Stimulated activated CD4-positive, alpha-beta T cell treated with anti-CD3 and anti-CD28 coated beads, Interleukin-4, amount 100 ng/mL, for 24 hours (primary cell): ENCODE results near the gene SNX25.
"Not testable (repeated sequence)": the region's sequence is repeated elsewhere in the genome, so short reads cannot be mapped to it uniquely, and the experiment has no call there.

Source experiments
- DNase-seq: peaks from one replicate; pipeline ENCODE4 v3.0.0-alpha.2; 2020

Gene SNX25

GRCh38 chr4:185209031-185209851, at the start of gene SNX25:
Gene SNX25 (plus strand): TSS chr4:185209598. CDS start chr4:185209827, 229 bp downstream.
- peak; percentile 84 for DNase-seq

DNA sequence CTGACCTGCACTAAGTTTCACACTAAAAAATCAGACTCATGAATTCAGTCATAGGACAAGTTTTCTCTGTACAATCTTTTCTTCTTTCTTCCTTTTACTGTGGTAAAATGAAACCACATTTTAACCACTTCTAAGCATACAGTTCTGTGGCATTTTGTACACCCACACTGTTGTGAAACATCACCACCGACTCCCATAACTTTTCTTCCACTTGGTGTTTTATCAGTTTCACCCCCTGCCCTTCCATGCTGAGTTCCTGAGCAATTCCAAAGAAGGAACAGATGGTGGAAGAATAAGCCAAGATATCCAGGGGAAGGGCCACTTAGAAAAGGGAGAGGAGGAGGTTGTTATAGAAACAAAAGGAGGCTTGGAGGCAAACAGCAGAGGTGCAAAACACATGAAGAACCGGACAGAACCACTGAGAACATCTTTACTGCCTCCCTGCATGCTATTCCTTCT, 43.8 kb upstream of the SNX25 start:
- peak; percentile 12 for DNase-seq

- DNase-seq, result no peak
Observed at GRCh38 chr4:185167234-185167633, 42.2 kb upstream of the SNX25 start.

- no peak for DNase-seq
Observed at GRCh38 chr4:185171373-185172071, 37.9 kb upstream of the SNX25 start.

DNA sequence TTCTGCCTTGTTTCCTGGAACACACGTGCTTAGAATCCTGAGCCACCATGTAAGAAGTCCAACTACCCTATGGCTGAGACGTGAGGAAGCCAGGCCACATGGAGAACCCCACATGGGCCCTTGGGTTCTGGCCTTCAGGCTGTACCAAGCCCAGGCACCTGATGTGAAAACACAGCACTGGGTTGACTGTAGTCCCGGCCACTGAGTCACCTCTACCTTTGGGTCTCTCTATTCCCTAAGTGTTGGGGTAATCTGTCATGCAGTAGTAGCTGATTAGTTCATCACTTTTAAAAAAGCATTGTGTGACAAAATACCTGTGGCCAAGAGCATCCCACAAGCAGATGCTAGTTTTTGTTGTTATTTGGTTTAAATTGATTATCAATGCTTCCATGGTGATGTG, 29.9 kb upstream of the SNX25 start:
- no peak for DNase-seq

DNA sequence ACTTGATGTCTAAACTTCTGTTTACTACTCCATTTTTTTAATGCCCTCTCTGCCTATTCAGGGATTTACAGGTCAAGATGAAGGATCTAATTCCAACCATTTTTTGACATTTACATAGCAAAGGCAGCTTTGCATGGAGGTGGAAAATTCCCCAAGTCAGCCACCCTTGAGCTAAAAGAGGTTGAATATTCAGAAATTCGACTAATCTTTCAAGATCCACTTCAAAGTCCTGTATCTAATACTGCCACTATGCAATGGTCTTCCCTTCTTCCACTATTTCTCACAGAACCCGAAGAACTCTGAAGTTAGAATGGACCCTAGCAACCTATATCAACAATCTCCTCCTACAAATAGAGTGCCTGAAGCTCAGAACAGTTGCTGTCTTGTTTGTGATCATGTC, 27.2 kb upstream of the SNX25 start:
- no peak for DNase-seq

- DNase-seq, result peak; percentile 83
Observed at GRCh38 chr4:185183622-185184281, 25.6 kb upstream of the SNX25 start.

DNA sequence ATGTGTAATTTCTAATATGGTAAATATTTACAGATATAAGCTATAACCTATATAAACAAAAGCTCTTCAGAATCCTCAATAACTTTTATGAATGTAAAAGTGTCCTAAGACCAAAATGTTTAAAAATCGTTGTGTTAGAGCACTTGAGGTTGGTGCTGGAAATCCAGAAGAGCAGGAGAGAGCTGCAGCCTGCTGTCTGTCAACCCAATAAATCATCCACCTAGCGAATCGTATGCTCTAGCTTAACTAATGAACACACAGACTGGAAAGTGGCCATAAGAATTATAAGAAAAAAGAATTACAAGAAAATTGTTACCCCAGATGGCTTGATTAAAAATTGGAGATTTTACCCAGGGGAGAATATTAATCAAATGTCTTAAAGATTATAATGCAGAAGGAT, 22.6 kb upstream of the SNX25 start:
- no peak for DNase-seq

- DNase-seq, result no peak
Observed at GRCh38 chr4:185189606-185190305, 19.6 kb upstream of the SNX25 start.

DNA sequence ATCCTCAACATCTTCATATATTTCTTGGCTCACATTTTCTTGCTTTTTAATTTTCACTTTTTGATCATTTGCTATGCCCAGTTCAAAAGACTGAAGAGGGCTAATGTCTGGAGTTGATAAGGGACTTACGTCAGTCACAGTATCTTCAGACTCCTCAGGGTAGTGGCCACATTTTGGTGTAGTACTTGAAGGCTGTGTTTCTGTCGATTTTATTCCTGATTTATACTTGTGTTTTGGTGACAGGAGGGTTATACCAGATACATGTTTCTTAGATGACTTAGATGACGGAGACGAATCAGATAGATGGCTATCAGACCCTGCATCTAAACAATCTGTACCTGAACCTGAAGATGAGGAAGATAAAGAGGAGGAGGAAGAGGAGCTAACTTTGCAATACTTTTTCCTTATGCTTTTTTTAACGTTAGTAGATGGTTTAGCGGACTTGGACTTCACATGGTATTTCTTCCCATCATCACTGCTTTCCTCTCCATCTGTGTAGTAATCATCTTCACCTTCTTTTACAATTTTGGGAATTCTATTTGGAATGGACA, 19.0 kb upstream of the SNX25 start:
- no peak for DNase-seq

DNA sequence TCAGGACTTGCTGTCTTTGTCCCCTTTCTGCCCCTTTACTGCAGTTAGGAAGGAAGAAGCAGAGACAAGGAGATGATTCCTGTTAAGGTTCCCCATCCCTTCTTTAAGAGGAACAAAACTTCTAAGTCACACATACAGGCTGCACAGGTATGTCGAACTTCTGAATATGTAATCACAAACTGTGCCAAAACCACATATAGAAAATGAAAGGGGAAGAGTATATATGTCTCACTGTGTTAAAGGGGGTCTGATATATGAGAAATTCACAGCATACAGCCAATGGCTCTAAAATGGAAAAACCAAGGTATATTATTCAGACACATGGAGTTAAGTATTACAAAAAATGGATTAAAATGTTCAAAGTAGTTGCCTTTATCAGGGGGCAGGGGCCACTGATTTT, 17.3 kb upstream of the SNX25 start:
- DNase-seq, result no peak

DNA sequence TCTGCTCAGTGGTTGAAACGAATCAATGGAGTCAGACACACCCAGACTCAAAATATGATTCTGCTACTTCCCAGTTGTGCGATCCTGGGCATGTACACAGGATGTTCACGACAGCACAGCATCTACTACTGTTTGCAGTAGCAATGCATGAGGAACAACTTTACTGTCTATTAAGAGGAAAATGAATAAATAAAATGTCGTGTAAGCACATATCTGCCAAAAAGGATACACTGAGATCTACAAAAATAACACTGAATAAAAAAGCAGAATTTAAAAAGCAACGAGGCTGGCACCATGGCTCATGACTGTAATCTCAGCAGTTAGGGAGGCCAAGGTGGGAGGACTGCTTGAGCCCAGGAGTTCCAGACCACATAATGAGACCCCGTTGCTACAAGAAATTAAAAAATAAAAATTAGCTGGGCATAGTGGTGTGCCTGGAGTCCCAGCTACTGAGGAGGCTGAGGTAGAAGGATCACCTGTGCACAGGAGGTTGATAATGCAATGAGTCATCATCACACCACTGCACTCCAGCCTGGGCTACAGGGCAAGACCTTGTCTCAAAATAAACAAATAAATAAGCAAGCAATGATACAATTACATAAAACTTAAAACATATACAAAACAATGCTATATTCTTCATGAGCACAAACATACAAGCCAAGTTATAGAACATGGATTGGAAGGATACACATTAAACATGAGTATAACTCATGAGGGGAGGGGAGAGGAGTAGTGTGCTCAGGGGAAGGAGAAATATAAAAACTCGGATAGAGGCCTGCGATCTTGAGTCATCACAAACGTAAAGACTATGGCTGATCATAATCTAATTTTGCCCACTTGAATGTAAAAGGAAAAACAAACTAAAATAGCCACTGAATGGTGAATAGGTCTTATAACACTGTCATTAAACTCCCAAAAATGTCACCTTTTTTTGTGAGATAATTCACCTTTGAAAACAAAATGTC, 14.2 kb upstream of the SNX25 start:
- DNase-seq, result no peak

DNA sequence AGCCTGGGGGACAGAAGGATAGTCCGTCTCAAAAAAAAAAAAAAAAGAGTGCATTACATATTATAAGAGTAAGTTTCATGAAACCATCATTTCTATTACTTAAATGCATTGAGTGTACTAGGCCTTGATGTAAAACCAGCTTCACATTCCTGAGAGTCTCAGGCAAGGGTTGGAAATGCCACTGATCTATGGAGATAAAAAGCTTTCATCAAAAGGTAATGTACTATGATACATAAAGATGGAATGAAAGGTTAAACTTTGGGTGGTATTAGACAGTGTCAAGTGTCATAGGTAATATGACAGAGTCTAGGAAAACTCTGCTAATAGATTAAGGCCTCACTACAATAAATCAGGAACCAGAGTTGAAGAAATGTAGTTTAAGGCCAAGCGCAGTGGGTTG, 13.0 kb upstream of the SNX25 start:
- no peak for DNase-seq

DNA sequence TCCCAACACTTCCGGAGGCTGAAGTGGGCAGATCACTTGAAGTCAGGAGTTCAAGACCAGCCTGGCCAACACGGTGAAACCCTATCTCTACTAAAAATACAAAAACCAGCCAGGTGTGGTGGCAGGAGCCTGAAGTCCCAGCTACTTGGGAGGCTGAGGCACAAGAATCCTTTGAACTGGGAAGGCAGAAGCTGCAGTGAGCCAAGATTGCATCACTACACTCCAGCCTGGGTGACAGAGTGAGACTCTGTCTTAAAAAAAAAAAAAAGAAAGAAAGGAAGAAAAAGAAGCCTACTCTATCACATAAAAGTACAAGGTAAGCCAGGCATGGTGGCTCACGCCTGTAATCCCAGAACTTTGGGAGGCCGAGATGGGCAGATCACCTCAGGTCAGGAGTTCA, 11.2 kb upstream of the SNX25 start:
- not testable (repeated sequence) for DNase-seq

DNA sequence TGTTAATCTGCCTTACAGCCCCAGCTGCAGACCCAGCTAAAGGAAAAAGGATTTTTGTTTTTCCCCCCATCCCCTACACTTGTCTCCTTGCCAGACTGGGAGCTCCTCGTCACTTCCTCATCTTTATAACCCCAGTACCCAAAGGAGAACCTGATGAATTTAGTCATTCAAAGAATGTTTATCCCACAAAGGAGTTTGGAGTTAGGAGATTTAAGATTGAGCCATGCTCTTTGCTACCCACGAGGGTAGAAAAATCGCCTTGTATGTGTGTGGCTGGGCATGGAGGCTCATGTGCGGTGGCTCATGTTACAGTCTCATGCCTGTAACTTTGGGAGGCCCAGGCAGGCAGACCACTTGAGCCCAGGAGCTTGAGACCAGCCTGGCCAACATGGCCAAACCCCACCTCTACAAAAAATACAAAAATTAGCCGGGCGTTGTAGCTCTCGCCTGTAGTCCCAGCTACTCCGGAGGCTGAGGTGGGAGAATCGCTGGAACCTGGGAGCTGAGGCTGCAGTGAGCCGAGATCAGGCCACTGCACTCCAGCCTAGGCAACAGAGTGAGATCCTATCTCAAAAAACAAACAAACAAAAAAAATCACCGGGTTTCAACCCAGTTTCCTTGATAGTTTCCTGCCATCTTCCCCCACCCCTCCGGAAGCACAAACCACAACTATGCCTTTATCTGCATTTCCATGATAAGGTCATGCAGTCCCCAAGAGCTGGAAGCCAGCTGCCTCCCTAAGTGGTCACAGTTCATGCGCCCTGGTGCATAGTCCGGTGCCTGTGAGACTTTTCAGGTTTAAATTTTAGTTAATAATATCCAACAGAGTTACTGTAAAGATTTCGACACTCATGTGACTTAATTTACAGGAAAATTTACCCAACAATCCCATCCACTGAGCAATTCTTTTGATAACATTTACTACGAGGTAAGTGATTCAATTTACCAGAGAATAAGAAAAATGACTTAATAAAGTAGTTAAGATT, 7.1 kb upstream of the SNX25 start:
- peak; percentile 22 for DNase-seq

- peak; percentile 8 for DNase-seq
Observed at GRCh38 chr4:185202984-185203485, 6.4 kb upstream of the SNX25 start.

DNA sequence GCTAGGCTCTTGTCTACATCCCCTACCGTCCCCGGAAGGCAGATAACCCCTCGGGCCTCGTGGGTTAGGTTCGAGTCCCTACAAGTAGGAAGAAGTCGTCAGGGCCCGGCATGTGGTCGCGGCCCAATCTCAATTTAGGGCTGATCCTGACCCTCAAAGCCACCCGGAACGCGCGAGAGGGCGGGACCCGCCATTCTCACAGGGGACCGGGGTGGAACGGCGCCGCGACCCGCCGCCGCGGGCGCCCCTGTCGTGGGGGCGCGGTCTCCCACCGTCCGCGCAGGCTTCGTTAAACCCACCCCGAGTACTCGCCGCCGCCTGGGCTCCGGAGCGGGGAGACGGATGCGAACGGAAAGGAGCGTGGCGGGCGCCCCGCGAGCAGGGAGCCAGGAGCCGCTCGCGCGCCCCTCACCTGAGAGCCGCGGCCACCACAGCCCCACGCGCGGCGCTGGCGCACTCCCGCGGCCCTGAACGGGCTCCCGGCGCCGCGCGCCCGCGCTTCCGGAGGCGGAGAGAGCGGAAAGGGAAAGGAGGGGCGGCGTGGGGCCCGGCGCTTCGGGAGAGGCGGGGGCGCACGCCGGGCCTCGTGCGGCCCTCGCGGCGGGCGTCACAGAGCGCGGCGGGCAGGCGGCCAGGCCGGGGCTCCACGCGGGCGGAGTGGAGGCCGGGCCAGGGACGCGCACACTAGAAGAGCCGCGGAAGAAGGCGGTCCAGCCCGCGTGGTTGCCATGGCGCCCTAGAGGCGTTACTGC, 5.7 kb upstream of the SNX25 start, which contains the start of gene CFAP97:
CFAP97 (minus strand) TSS at position 515 of the 752 bp plus-strand sequence. CDS start 12,804 bp downstream, outside the sequence.
- peak; percentile 75 for DNase-seq

DNA sequence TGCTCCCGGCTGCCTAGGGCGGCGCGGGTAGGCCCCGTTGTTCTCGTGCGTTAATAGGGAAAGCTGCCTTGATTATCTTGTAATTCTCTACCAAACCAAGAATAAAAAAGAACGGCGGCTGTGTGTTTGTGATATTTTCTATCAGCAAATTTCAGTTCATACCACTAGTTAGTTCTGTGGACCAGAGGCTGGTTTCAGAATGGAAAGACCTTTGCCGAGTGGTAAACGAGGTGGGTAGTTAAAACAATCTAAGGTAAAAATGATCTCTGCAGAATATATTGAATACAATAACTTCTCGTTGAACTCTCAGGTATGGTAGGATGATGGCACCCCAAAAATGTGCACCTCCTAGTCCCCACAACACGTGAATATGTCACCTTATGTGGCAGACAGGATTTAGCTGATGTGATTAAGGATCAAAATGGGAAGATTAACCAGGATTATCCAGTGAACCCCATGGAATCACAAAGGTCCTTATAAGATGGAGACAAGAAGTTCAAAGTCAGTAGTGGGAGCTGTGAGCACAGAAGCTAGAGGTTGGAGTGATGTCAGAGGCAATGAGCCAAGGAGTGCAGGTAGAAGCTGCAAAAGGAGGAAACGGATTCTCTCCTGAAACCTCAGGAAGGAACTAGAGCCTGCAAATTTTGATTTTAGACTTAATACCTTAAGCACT, 5.0 kb upstream of the SNX25 start:
- DNase-seq, result no peak
